Fibroblast of the aortic adventitia (primary cell): Measurements from ENCODE around the gene DCLK2. TPM values are rescaled to one million over a fixed set of nuclear protein-coding genes. Genes with fewer than 3 reads are reported as not detected.

Source experiments
- DNase-seq: peaks from one replicate; pipeline ENCODE4 v3.0.0-alpha.2; 2010; ENCODE audit warnings: low read depth
- H3K4me3 ChIP-seq: 2 replicates; pipeline ENCODE4 v1.5.1; 2011; ENCODE audit warnings: low read depth, mild to moderate bottlenecking, control low read depth, low read length, moderate library complexity
- small RNA-seq: library from RNA; depleted of rRNA; stranded (forward); fragments of <200 nt; gene quantifications from one replicate; pipeline ENCODE3, GENCODE V24; 2012
- total RNA-seq: library from RNA; depleted of rRNA; stranded (reverse); fragments of >200 nt; gene quantifications from 2 replicates; pipeline ENCODE4 v1.2.3, GENCODE V29; 2012; ENCODE audit warnings: low replicate concordance
- TF ChIP-seq, protein P1 (sequence below): IDR thresholded peaks from 2 replicates; pipeline ENCODE4 v1.5.1; 2011; ENCODE audit warnings: mild to moderate bottlenecking, low read length, control low read depth, inconsistent platforms; ENCODE audit not compliant: insufficient read depth

DCLK2 gene
- total RNA-seq, 1 donor: 4.5 TPM

DNA sequence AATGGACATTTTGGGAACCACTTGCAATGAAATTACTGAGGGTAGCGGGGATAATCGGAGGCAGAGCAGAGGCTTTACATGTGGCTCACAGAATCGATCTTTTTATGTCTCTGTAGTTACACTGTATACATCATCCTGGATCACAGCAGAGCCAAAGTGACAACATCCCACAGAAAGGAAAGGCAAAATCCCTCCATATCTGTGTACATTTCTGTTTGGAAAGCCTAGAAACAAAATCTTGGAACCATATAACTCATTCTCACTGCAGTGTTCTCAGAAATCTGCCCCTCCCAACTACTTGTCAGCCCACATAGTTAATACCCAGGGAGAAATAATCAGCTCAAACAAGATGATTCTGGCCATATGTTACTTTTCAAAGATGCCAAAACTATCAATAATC, 211.6 kb downstream of the DCLK2 start:
- H3K4me3 ChIP-seq: no peak overlapping the region
- TF ChIP-seq, protein P1, sequence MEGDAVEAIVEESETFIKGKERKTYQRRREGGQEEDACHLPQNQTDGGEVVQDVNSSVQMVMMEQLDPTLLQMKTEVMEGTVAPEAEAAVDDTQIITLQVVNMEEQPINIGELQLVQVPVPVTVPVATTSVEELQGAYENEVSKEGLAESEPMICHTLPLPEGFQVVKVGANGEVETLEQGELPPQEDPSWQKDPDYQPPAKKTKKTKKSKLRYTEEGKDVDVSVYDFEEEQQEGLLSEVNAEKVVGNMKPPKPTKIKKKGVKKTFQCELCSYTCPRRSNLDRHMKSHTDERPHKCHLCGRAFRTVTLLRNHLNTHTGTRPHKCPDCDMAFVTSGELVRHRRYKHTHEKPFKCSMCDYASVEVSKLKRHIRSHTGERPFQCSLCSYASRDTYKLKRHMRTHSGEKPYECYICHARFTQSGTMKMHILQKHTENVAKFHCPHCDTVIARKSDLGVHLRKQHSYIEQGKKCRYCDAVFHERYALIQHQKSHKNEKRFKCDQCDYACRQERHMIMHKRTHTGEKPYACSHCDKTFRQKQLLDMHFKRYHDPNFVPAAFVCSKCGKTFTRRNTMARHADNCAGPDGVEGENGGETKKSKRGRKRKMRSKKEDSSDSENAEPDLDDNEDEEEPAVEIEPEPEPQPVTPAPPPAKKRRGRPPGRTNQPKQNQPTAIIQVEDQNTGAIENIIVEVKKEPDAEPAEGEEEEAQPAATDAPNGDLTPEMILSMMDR: no peak
- DNase-seq: no peak

DNA sequence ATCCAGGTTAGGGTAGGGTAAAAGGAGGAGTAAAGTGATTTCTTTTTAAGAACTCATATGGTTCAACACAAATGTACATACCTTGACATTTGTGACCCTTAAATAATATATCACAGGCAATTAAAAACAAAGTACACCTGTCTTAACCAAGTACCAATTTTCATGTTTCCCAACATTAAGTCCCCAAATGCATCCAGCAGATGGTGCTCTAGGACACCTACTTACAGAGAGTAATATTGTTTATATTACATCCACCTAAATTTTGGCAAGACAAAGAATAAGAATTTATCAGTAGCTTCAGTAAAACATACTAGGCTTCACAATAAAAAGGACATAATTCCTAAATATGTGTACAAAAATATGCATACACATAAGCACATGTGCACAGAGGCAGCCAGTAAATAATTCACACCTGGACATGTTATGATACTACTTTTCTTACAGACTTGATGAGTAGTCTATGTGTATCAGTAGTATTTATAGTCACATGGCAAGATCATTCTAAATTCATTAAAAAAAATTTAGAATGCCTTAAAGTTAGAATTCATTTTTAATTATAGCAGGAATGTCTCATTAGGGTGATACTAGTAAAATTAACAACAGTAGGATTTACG, 219.7 kb downstream of the DCLK2 start:
- TF ChIP-seq, protein P1: peak; percentile 74
- peak; percentile 85 for DNase-seq

DNA sequence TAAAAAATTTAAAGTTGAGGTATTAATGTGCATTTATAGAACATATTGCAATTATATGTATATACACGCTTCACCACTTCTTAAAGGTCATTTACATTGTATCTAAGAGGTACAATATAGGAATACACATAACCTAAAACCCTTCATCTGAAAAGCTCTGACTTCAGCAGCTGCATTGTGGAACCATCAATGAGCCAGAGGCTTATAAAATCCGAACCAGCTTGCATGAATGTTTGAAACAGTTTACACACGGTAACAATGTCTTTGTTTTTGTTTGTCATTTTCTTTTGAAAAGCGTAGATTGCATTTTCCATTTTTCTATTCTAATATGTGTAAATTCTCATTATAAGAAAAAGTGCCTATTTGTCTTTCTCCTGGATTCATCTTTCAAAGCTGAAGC, 221.6 kb downstream of the DCLK2 start:
- no peak overlapping the region for H3K4me3 ChIP-seq
- TF ChIP-seq, protein P1: no peak
- DNase-seq: no peak

More for the DNA sequence above, 219.7 kb downstream of the DCLK2 start:
- no peak overlapping the region for H3K4me3 ChIP-seq

DNA sequence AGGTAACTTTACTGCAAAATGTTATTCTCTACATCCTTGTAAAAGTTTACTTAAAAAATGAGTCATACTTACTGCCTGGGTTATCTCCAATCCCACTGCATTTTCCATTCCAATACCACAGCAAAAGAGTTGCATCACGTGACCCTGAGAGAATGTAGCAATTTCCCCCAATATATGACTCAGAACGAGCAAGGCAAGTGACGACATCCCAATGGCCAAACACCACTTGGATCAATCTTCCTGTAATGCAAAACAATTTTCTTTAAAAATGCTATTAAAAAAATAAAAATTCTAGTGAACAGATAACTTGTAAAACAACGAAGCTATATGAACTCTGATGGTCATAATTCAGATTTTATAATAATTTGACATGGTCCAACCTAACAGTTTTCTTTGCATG, 224.3 kb downstream of the DCLK2 start:
- DNase-seq: peak; percentile 99
- TF ChIP-seq, protein P1: no peak
- H3K4me3 ChIP-seq: no peak overlapping the region

DNA sequence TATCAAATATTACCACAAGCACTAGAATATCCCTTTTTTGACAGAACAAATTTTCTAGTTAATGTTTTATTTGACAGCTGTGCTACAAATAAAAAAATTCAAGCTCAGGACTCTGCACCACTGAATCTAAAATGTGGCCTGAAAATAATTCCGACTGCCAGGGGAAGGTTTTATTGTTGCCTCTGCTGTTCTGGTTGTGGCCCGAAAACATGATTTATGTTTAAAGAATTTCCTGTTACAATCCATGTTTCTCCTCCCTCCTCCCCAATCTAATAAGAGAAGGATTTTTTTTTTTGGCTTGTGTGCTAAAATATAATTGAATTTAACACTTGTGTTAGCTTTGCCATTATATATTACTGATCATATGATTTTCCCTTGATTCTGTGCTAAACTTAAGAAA, 227.8 kb downstream of the DCLK2 start:
- H3K4me3 ChIP-seq: no peak overlapping the region
- DNase-seq: peak; percentile 78
- TF ChIP-seq, protein P1: no peak

DNA sequence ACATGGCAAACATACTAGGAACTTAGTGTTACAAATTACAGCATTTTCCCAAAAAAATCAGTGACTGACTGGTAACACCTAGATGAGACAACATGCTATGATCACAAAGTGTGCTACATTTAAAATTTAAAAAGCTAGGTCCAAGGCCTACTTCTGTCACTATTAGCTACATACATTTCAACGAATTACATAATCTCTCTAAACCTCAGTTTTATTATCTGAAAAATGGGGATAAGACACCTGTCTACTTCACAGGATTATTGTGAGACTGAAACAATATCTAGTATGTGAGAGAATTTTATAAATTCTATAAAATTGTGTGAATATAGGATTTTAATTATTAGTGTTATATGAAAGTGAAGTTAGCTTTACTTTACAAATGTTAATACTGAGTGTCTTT, 228.5 kb downstream of the DCLK2 start:
- DNase-seq: no peak
- TF ChIP-seq, protein P1: no peak
- H3K4me3 ChIP-seq: no peak overlapping the region

Small RNA genes within 50 kb of the gene (small RNA-seq; reads per million reads assigned to genes)
- not detected for gene RNU7-194P
